Sciatic nerve (tissue), 2 donors: Measurements from ENCODE around the gene TTN. TPM values are rescaled to one million over a fixed set of nuclear protein-coding genes. Genes with fewer than 3 reads are reported as not detected.

ENCODE experiments used
- ATAC-seq: fragments of 200-7000 bp; cut with Tn5 transposase; one replicate; pipeline ENCODE4 v1.9.1; 2020; ENCODE audit warnings: mild to moderate bottlenecking, moderate library complexity
- DNase-seq: peaks from one replicate; pipeline ENCODE4 v3.0.0-alpha.2; 2020; ENCODE audit warnings: low spot score
- intact Hi-C: fragments of 100-400 bp; cut with DNase I; formaldehyde crosslinking; loops from one replicate; pipeline ENCODE4 v1.14.2; 2022
- total RNA-seq: library from RNA; stranded (reverse); fragmentation: NEBNext Ultra II Directional; extraction: Animal tissue kit (Norgen Biotek cat#: 25700); gene quantifications from one replicate; pipeline ENCODE4 v1.2.1, GENCODE V29; 2021
- donor health status: DM: no; HTN: no; CAD: no.
- donor health status: DM: no; HTN: no; CAD: no.

TTN gene
- total RNA-seq, 1 donor from 2014 or later: 16.3 TPM

DNA sequence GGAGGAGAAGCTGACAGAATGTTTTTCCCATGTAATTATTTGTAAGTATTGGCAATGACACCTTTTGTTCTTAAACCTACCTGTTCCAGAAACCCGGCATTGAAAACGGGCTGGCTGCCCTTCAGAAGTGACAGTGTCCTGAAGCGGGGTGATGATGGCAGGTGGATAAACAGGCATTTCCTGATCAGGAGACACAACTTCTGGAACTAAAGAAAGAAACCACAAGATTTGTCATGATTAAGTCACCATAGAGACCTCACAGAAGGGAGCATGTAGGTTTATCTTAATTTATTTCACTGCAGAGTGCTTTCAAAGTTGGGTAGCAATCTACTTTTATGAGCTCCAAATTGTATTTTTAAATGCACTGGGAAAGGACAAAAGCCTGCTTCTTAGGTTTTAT, 43.1 kb downstream of the TTN start:
- no peak for DNase-seq
- intact Hi-C loops: no loop called here
- ATAC-seq: no peak

DNA sequence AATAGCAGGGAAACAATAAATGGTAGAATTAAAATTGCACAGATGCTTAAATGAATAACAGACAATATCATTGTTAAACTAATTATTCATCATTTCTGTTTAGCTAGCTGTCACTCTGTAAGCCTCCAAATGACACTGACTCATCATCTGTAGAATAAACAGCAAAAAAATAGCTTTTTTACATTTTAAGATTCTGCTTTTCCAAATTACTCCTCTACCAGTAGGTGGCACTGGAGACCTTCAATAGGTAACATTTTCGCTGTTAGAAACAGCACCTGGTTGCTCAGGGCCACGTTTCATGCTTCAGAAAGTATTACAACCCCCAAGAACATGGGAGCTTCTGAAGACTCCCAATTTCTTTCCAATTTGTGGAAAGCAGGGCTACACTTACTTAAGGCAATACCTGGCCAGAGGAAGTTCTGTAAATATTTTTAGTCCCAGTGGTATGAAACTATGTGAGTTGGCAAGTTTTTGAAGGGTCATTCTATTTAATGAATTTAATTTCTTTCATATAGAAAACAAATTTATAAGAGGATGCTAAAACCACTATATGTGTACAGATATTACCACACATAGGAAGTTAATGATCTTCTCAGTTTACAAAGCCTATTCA, 45.4 kb downstream of the TTN start:
- ATAC-seq (no peak), DNase-seq (no peak)
- intact Hi-C loops: no loop called here

DNA sequence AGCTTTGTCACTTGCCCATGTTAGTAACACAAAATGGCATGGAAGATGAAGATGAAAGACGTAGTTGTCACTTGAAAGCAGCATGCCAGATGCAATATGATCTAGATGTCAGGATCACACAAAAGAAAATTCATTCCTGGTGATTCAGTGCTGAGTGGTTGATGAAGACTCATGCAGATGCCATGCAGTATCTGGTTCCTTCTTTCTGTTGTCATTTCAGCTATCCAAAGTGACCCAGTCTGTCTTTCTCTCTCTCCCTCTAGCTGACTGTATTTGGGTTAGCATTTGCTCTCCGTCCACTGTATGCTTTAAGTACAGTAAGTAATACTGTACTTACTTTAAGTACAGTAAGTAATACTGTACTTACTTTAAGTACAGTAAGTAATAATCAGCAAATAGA, 50.4 kb downstream of the TTN start:
- intact Hi-C loops: no loop called here
- ATAC-seq: no peak
- DNase-seq: no peak

DNA sequence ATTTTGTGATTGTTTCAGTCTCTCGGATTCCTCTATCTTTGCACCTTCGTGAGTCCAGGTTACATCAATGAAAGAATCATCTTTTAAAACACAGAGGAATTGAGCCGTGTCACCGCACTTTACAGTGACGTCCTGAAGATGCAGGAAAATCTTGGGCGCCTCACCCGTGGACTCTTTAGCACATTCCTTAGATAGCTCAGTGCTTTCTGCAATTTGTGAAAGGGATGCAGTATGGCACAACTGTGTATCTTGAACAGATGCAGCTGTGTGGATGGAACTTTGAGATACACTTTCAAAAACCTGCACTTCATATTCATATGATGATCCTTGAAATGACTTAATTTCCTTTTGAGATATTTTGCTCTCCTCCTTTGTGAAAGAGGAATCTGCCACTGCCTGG, 50.9 kb downstream of the TTN start:
- intact Hi-C loops: no loop called here
- ATAC-seq (no peak), DNase-seq (no peak)

DNA sequence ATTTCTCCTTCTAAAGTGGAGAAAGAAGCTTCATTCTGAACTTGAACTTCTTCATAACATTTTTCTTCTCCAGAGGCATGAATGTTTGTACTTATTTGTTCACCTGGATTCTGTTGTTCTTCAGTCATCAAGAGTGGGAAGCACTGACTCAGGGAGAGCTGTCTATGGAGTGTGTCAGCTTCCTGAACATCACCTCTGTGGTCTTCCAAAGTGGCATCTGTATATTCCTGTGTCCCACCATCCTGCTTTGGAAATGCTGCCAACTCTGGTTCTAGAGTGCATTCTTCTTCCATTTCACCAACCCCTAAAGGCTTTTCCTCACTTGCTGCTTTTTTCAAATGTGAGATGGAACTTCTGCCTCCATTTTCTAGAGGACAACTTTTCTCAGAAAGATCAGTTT, 59.5 kb downstream of the TTN start:
- no peak for DNase-seq
- ATAC-seq: no peak
- intact Hi-C loops: no loop called here

DNA sequence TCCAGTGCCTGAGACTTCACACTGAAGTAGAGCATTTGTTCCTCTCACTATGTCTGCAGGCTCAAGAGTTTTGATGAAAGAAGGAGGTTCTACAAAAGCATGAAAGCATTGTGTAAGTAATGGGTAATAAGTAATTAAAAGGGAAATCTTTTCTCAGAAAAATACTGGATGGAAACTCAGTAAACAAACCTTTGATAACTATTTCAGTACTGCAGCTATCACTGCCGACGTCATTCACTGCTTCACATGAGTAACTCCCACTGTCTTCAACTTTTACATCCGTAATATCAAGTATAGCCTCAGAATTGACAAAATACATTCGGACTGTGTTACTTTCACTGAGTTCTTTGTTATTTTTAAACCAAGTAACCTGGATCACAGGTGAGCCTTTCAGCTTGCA, 72.7 kb downstream of the TTN start:
- intact Hi-C loops: no loop called here
- ATAC-seq (no peak), DNase-seq (no peak)

DNA sequence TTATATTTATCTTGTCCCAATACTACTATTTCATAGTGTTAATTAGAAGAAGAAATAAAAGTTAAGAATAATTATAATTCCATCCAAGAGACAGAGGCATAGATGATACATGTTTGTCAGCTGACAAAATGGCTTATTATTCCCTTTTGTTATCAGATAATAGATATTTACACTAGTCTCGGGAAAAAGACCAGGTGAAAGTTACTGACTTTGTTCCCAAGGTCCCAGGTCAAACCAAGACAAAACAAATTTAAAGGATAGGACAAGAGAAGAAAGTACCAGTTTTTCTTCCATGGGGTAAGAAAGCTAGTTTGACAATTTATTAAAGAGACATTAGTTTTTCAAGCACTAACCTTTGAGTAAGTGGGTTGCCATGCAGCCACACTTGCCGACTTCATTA, 73.2 kb downstream of the TTN start:
- DNase-seq: no peak
- intact Hi-C loops: no loop called here
- ATAC-seq: no peak

DNA sequence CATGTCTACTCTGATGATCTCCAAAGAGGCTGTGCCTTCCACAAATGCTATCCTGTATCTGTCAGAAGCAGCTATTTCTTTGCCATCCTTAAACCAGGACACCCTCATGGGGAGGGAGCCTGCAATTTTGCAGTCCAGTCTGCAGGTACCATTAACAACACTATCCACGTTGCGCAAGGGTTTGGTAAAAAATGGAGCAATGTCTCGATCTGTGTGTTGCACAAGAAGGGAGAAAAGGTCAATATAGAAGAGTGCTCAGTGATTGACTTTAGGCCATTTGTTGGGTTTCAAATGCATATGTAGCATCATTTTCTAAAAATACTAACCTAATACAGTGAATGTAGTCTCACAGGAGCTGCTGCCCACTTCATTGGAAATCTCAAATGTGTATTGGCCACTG, 74.3 kb downstream of the TTN start:
- no peak for DNase-seq
- ATAC-seq: no peak
- intact Hi-C loops: no loop called here

DNA sequence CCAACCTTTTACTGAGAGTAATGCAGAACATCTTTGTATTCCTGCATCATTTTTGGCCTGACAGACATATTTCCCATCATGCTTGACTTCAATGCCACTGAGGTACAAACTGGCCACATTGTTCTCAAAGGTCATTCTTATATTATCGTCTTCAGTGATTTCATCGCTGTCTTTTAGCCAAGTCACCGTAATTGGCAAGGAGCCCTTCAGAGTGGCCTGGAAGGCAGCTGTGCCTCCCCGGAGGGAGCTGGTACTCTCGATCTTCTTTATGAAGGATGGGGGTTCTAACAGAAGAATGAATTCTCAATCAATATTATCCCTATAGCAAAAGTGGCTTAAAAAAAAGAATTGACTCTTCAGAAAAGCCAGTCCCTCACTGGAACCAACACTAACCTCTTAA, 75.9 kb downstream of the TTN start:
- intact Hi-C loops: no loop called here
- no peak for ATAC-seq
- no peak for DNase-seq

DNA sequence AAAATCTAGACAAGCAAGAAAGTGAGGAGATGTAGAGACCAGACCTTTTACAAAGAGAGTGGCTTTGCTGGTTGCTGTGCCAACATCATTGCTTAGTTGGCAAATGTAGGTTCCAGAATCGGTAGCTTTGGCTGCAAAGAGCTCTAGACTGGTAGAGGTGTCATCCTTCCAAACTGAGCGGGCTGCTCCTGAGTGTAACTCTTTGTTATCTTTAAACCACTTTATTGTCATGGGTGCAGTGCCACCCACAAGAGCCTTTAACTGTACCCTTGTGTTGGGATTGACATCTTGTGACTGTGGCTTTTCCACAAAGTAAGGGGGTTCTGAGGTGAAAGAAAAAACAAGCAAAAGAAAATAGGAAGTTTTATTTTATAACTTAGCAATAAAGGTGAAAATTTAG, 77.2 kb downstream of the TTN start:
- ATAC-seq: no peak
- intact Hi-C loops: no loop called here
- no peak for DNase-seq

DNA sequence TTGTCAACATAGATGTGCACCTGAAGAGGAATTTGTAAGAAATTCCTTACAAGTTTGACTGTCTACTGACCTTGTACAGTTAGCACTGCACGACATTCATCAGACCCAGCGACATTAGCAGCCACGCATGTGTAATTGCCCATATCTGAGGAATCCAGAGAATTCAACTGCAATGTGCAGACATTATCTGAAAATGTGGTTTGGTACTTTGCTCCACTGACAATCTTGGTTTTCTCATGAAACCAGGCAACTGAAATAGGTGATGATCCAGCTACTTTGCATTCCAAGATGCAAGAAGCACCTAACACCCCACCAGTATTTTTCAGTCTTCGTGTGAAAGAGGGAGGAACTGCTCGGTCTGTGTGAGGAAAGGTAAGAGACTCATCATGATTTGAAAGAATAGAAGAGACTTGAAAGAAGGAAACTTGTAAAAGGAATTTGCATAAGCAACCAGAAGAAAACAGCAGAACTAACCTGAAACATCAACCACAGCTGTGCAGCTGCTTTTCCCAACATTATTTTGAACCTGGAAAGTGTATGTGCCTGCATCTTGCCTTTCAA, 83.4 kb downstream of the TTN start:
- intact Hi-C loops: no loop called here
- ATAC-seq: no peak

DNA sequence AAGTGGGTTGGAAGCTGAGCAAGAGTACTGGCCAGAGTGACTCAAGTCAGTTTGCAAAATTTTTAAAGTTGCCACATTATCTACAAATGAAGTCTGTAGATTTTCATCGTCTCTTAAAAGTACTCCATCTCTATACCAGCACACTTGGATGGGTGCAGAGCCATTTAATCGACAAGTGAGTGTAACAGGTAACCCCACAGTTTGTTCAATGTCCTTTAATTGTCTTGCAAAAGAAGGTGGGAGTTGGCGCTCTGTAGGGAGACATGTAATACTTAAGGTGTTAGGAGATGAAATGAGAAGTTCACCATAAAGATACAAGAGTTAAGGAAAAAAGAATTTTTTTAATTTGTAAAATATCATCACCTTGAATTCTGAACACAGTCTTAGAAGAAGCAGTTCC, 84.9 kb downstream of the TTN start:
- ATAC-seq (no peak), DNase-seq (no peak)
- intact Hi-C loops: no loop called here

More for the DNA sequence above, 83.4 kb downstream of the TTN start:
- no peak for DNase-seq

DNA sequence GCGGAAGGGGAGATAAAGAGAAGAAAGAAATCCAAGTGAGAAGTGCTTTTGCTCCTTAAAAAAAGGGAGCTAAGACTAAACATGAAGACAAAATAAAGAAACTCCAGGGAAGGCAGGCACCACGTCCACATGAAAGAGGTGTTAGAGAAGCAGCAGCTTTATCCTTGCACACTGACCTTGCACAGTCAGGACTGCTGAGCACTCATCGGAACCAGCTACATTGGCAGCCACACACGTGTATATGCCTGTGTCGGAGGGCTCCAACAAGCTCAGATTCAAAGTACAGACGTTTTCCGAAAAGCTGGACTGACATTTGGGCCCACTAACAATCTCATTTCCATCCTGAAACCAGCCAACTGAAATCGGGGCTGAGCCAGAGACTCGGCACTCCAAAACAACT, 88.2 kb downstream of the TTN start:
- no peak for ATAC-seq
- intact Hi-C loops: no loop called here
- no peak for DNase-seq

DNA sequence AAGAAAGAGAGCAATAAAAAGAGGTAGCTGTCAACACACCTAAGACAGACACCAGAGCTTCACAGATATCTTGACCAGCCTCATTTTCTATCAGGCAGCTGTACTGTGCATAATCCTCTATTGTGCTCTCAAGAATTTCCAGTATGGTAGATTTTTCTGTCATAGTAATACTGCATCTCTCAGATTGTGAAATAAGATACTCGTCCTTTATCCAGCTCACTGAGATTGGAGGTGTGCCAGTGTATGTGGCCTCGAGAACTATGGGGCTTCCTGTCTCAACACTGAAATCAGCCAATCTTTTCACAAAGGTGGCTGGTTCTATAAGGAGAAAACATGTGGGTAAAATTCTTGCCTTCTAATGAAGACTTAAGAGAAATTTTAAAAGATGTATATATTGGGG, 88.9 kb downstream of the TTN start:
- ATAC-seq (no peak), DNase-seq (no peak)
- intact Hi-C loops: no loop called here

DNA sequence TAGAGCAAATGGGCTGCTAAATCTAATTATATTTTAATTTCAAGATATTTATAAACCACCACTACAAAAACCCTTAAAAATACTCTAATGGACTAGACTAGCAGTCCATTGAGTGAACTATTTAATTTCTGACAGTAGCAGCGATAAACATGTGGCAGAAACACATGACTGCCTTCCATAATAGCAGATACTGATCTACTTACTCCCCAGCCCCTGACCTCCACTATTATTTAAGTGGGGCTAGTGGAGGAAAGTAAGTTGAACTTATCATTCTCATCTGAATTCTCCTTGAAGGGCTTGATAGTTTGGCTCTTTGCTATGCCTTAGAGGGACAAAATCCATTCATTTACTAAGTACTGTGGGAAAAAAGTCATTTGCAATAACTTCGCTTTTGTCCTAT, 90.8 kb downstream of the TTN start:
- ATAC-seq (no peak), DNase-seq (no peak)
- intact Hi-C loops: no loop called here

DNA sequence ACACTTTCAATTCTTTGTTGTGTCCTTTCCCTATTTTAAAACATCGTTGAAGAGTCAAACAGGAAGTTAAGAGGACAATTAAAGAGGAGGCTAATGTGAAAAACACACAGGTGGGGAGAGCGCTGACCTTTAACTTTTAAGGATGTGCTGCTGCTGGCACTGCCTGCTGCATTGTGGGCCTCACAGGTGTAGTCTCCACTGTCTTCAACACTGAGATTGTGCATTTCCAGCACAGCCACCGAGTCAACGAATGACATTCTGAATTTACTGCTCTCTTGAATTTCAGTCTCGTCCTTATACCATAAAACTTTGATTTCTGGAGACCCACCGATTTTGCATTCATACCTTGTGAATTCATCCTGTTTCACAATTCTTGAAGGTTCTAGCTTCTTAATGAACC, 91.9 kb downstream of the TTN start:
- no peak for DNase-seq

DNA sequence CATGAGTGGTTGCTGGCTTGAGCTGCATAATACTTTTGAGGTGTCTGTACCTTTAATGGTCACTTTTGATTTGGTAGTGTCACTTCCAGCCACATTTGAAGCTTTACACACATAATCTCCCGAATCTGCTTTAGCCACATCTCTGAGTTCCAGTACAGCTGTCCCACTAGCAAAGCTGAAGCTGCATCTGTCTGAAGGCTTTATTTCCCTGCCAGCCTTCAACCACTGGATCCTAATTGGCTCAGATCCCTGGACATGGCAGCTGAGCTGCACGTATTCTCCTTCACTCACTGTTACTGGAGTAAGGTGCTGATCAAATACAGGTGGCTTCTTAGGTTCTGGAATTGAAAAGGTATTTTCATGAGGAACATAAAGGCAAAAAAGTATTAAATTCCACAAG, 99.7 kb downstream of the TTN start:
- ATAC-seq (no peak), DNase-seq (no peak)

More for the DNA sequence above, 91.9 kb downstream of the TTN start:
- ATAC-seq: no peak
- intact Hi-C loops: no loop called here

DNA sequence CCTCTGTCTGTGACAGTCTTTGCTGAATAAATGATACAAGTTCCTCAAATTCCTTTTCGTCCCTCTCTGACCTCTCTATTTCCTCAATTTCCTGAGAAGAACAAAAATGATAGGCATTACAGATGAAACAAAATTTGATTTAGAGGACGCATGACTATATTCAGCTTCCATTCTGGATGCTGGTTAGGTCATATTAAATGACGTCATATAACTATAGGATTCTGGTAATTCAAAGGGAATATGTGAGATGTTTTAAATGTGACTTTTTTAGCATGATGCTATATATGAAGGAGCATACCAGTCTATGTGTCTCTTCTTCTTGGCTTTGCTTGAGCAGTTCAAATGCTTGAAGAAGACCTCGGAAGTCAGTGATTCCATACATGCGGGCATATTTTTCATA, 102.3 kb downstream of the TTN start:
- intact Hi-C loops: no loop called here
- ATAC-seq: no peak
- no peak for DNase-seq

More for the DNA sequence above, 99.7 kb downstream of the TTN start:
- intact Hi-C loops: no loop called here

DNA sequence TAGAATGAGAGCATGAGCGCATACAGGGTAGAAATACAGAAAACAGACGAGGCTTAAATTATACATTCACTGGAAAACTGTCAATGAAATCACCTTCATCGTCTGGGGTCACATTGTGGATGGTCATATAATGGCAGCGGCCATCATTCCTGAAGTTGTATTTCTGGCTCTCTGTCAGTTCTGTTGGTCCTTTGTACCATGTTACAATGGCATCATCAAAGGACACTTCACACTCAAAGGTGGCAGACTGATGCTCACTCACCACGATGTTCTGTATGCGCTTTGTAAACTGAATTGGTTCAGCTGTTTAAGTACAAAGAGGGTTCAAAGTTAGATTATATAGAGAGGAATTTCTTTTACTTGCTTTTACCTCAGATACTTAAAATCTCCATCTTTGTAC, 104.9 kb downstream of the TTN start:
- intact Hi-C loops: no loop called here
- ATAC-seq (no peak), DNase-seq (no peak)

DNA sequence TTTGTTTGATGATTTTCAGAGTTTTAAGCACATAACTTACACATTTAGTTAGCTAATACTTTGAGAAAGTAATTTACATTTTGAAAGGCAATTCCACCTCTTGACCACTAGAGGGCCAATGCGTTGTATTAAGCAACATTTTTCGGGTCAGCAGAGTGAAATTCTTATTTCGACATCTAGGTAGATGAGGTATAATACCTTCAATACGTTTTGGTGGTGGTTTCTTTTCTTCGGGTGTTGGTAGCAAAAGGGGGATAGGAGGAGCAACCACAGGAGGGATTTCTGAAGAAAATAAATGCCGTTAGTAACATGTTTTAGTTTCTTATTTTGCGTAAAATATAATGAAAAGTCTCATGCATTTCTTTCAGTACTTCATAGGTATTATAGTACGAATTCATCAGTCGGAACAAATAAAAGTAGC, 106.3 kb downstream of the TTN start:
- DNase-seq (no peak), ATAC-seq (no peak)
- intact Hi-C loops: no loop called here

DNA sequence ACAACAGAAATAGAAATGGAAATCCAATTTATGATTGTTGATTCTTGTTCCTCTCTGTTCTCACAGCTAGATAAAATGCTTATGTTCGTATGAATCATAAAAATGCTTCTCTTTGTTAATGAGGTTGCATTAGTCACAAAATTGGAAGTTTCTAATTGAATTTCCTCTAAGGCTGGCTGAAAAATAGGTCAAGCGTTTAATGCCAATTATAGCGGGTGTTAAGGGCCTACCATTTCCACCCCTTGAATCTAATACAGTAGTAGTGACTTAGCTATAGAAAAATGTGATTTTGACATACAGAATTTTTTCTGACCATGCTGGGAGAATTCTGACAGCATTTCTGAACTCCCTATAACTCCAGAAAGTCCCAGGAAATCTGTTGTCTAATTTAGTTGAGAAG, 107.1 kb downstream of the TTN start:
- intact Hi-C loops: no loop called here
- no peak for DNase-seq
- no peak for ATAC-seq
